G401.6 (cell line): ENCODE data around the gene SHMT2.

Experiments
- FAIRE-seq: peaks from 2 replicates; lab custom pipeline; 2012; peaks lifted over from hg19 to GRCh38; lab: Jason Lieb, UNC

SHMT2 gene

DNA sequence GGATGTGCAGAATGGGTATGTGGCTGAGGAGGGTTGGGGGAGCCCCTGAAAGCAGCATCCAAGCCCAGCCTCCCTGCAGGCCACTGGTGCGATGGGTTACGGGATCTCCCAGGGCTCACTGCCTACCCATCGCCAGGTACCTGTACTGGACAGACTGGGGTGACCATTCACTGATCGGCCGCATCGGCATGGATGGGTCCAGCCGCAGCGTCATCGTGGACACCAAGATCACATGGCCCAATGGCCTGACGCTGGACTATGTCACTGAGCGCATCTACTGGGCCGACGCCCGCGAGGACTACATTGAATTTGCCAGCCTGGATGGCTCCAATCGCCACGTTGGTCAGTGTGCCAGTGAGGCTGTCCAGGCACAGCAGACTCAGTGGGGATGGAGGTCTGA lies 31.2 kb upstream of the SHMT2 start:
- no peak for FAIRE-seq

DNA sequence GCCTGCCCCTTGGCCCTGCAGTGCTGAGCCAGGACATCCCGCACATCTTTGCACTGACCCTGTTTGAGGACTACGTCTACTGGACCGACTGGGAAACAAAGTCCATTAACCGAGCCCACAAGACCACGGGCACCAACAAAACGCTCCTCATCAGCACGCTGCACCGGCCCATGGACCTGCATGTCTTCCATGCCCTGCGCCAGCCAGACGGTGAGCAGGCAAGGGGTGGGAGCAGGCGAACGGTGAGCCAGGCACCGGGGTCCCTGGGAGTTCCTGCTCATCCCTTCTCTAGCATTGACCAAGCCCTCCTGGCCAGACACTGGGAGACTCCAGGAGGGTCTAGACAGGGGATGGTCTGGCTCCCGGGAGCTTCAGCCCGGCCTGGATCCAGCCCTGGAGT lies 30.3 kb upstream of the SHMT2 start:
- no peak for FAIRE-seq

DNA sequence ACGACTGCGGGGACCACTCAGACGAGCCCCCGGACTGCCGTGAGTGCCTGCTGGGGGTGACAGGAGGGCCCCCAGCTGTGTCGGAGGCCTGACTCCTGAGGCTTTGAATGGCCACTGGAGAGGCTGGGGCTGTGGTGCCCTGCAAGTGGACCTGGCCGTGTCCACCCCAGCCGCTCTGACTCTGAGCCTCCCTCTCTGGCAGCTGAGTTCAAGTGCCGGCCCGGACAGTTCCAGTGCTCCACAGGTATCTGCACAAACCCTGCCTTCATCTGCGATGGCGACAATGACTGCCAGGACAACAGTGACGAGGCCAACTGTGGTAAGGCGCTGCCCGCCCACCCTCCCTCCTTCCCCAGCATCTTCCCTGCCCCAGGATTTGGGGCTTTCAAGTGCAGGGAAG lies 29.0 kb upstream of the SHMT2 start:
- FAIRE-seq: no peak

- no peak for FAIRE-seq
Measured at GRCh38 chr12:57201219-57201618, 28.3 kb upstream of the SHMT2 start.

- FAIRE-seq: no peak
Measured at GRCh38 chr12:57201631-57202030, 27.9 kb upstream of the SHMT2 start.

- no peak for FAIRE-seq
Measured at GRCh38 chr12:57202321-57202720, 27.2 kb upstream of the SHMT2 start.

- no peak for FAIRE-seq
Measured at GRCh38 chr12:57203201-57203600, 26.3 kb upstream of the SHMT2 start.

DNA sequence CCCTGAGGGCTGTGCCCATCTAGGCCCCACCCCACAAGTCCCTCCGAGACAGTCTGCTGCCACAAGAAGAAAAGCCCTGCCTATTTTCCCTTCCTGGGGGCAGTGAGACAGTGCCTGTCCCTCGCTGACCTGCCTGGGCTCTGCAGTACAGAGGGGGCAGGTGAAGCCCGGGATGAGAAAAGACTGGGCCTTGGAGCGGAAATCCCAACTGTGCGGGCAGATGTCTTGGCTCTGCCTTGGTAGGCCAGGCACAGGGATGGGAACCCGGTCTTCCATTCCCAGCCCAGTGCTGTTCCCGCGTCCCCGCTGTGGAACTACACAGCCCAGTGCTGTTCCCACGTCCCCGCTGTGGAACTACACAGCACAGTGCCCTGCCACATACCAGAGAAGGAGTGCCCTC lies 25.7 kb upstream of the SHMT2 start:
- no peak for FAIRE-seq

DNA sequence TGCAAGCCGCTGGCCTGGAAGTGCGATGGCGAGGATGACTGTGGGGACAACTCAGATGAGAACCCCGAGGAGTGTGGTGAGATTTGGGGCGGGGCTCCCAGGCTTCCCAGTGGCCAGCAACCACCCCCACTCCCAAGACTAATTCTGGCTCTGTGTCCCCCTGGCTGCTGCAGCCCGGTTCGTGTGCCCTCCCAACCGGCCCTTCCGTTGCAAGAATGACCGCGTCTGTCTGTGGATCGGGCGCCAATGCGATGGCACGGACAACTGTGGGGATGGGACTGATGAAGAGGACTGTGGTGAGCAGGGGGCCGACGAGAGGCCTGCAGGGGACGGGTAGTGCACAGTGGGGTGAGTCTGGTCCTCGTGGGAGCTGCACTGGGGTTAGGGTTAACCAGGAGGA lies 25.1 kb upstream of the SHMT2 start:
- no peak for FAIRE-seq

DNA sequence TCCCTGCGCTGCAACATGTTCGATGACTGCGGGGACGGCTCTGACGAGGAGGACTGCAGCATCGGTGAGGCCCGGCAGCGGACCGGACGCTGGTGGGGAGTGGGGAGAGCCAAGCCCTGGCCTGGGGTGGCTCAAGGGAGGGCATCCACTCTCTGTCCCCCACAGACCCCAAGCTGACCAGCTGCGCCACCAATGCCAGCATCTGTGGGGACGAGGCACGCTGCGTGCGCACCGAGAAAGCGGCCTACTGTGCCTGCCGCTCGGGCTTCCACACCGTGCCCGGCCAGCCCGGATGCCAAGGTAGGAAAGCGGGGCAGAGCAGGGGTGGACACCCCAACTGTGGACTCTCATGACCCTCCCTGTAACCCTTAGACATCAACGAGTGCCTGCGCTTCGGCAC lies 24.3 kb upstream of the SHMT2 start:
- no peak for FAIRE-seq

GRCh38 chr12:57205931-57206330 lies 23.6 kb upstream of the SHMT2 start:
- FAIRE-seq: no peak

DNA sequence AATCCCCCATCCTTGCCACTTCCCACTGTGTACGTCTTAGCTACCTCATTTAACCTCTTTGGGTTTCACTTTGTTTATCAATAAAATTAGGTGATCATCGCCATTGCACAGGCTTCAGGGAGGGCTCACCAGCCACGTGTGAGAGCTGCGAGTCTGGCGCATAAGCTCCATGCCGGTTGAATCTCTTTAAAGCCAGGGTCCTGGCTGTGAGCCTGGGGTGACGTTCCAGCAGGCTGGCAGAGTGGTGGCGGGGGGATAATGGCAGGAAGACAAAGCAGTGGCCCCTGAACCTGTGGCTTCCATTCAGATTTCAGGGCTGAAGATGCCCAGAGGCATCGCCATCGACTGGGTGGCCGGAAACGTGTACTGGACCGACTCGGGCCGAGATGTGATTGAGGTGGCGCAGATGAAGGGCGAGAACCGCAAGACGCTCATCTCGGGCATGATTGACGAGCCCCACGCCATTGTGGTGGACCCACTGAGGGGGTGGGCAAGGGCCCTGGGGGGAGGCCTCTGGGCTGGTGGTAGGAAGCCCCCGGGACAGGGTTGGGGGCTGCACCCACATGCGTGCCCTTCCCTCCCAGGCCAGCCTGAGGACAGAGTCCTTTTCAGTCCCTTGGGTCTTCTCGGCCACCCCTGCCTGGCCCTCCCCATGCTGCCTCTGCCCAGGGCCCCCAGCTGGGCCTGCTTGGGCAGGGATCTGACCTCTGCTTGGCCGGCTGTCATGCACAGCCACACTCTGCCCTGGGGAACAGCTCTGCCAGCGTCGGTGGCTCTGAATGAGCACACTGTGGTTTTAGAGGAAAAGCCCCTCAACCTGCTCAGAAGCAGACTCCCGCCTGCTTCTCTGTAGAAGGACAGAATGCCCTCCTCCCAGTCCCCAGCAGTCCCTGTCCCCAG lies 21.5 kb upstream of the SHMT2 start:
- FAIRE-seq: no peak

DNA sequence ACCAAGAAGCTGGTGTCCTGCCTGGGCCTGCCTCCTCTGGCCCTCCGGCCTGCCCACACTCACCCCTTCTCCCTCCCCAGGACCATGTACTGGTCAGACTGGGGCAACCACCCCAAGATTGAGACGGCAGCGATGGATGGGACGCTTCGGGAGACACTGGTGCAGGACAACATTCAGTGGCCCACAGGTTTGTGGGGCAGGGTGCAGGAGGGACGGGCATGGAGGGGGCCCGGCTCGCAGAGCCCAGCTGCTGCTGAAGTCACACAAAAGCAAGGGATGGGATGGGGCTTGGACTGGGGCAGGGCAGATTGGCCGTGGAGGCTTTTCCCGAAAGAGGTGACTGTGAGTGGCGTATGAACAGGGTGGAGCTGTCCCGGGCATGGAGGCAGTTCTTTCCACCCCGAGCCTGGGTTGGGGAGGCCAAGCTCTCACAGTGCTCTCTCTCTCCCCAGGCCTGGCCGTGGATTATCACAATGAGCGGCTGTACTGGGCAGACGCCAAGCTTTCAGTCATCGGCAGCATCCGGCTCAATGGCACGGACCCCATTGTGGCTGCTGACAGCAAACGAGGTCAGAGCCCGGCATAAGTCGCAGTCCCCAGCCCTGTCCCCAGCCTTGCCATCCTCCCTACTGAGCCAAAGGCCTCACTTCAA lies 20.8 kb upstream of the SHMT2 start:
- no peak for FAIRE-seq

- no peak for FAIRE-seq
Measured at GRCh38 chr12:57209916-57210315, 19.6 kb upstream of the SHMT2 start.

GRCh38 chr12:57210461-57210860 lies 19.1 kb upstream of the SHMT2 start:
- FAIRE-seq: no peak

DNA sequence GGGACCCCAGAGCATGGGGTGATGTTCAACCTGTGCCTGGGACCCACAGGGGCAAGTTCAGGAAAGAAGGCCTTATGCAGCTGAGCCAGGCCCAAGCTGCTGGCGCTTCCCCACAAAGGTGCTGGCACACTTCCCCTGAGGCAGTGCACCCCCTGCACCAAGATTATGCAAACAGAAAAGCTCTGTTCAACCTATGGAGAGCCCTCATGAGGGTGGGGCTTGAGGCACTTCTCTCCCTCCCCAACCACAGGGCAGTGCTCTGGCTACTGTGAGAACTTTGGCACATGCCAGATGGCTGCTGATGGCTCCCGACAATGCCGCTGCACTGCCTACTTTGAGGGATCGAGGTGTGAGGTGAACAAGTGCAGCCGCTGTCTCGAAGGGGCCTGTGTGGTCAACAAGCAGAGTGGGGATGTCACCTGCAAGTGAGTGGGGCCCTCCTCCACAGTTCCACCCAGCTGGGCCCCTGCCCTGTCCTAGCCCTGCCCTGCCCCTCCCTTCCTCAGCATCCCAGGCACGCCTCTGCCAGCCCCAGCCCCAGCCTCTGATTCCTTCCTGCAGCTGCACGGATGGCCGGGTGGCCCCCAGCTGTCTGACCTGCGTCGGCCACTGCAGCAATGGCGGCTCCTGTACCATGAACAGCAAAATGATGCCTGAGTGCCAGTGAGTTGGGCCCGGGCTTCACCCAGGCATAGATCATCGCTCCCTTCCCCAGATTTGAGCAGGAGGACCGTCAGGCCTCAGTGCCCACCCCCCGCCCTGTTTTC lies 18.4 kb upstream of the SHMT2 start:
- FAIRE-seq: no peak

DNA sequence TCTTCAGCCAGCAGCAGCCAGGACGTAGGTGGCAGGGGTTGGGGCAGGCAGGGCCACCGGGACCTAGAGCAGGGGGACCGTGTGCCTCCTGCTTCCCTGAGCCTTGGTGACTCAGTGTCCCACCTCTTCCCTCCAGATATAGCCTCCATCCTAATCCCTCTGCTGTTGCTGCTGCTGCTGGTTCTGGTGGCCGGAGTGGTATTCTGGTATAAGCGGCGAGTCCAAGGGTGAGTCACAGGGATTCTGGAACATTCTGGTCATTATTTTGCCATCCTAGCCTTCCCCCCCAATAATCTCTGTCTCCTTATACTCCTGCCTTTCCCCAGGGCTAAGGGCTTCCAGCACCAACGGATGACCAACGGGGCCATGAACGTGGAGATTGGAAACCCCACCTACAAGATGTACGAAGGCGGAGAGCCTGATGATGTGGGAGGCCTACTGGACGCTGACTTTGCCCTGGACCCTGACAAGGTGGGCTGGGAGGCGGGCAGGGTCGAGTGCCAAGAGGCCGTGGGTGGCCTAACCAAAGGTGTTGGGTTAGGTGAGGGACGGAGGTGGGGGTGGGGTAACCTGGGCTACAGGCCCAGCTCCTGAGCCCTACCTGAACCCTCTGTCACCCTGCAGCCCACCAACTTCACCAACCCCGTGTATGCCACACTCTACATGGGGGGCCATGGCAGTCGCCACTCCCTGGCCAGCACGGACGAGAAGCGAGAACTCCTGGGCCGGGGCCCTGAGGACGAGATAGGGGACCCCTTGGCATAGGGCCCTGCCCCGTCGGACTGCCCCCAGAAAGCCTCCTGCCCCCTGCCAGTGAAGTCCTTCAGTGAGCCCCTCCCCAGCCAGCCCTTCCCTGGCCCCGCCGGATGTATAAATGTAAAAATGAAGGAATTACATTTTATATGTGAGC lies 17.5 kb upstream of the SHMT2 start:
- no peak for FAIRE-seq

DNA sequence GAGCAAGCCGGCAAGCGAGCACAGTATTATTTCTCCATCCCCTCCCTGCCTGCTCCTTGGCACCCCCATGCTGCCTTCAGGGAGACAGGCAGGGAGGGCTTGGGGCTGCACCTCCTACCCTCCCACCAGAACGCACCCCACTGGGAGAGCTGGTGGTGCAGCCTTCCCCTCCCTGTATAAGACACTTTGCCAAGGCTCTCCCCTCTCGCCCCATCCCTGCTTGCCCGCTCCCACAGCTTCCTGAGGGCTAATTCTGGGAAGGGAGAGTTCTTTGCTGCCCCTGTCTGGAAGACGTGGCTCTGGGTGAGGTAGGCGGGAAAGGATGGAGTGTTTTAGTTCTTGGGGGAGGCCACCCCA lies 16.8 kb upstream of the SHMT2 start:
- no peak for FAIRE-seq

DNA sequence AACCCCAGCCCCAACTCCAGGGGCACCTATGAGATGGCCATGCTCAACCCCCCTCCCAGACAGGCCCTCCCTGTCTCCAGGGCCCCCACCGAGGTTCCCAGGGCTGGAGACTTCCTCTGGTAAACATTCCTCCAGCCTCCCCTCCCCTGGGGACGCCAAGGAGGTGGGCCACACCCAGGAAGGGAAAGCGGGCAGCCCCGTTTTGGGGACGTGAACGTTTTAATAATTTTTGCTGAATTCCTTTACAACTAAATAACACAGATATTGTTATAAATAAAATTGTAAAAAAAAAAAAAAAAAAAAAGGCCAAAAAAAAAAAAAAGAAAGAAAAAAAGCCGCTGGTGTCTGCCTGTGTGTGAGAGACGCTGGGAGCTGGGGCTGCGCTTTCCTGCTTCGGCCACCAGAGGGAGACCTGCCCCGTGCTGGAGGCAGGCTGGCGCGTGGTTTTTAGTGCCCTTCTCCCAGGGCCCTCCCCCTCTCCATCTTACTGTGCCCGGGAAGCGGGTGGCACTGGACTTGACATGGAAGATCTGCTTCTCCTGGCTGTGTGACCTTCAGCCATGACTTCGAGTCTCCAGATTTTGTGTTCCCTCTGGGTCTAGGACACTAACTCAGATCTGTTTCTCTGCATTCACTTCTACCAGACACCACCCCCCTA lies 16.3 kb upstream of the SHMT2 start:
- peak; percentile 96 for FAIRE-seq

- peak; percentile 50 for FAIRE-seq
Measured at GRCh38 chr12:57213763-57214397, 15.6 kb upstream of the SHMT2 start.

DNA sequence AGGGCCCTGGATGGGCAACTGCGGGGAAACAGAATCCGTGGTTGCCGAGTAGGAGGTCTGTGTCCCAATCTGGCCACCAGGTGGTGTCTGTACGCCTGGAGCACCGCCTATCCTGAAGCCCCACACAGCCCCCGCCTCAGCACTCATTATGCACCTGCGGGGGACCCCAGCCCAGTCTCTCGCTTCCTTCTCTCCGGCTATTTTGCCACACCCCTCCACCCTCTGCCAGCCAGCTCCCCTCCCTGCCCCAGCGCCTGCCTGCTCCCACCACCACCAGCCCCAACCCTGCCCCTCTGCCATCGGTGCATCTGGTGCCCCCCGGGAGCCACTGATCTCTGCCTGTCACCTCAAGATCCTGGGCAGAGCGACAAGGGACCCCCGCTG lies 15.1 kb upstream of the SHMT2 start:
- no peak for FAIRE-seq
